Skeletal muscle cell (primary cell): ENCODE measurements around the gene DCAF15.
A peak's percentile ranks its signal among the peaks of the same experiment; 100 is the strongest.
"Not testable (repeated sequence)": the region's sequence is repeated elsewhere in the genome, so short reads cannot be mapped to it uniquely, and the experiment has no call there.

Experiments used
- DNase-seq: peaks from one replicate; pipeline ENCODE4 v3.0.0-alpha.2; 2010; ENCODE audit warnings: low read depth
- H3K4me3 ChIP-seq: 2 replicates; pipeline ENCODE4 v1.5.1; 2011; ENCODE audit warnings: low read depth, mild to moderate bottlenecking, control low read depth, low read length, moderate library complexity

The DCAF15 gene

GRCh38 chr19:13952154-13952930, at the start of gene DCAF15:
TSS of gene DCAF15 (plus strand) at chr19:13952509. CDS start at chr19:13952513, 4 bp downstream.
- peak within 1 kb of the TSS; percentile 71 for H3K4me3 ChIP-seq
- peak; percentile 99 for DNase-seq

- no peak for DNase-seq
- H3K4me3 ChIP-seq: no peak overlapping the region
These were observed 49.2 kb upstream of the DCAF15 start for GRCh38 chr19:13902993-13903555.

GRCh38 chr19:13905634-13906520, 46.4 kb upstream of the DCAF15 start, which contains the start of the genes BRME1 and CC2D1A:
TSS of gene BRME1 (minus strand) at chr19:13906117. CDS start at chr19:13904892, 1,225 bp downstream.
TSS of gene CC2D1A (plus strand) at chr19:13906201. CDS start at chr19:13906442, 241 bp downstream.
- DNase-seq: peak; percentile 25
- peak within 1 kb of the TSS; percentile 80 for H3K4me3 ChIP-seq

- peak overlapping the region; percentile 80 for H3K4me3 ChIP-seq
- no peak for DNase-seq
These were observed 45.8 kb upstream of the DCAF15 start for GRCh38 chr19:13906521-13906904.

GRCh38 chr19:13906910-13907309, 45.4 kb upstream of the DCAF15 start:
- peak overlapping the region; percentile 80 for H3K4me3 ChIP-seq
- no peak for DNase-seq

GRCh38 chr19:13908674-13909073, 43.6 kb upstream of the DCAF15 start:
- H3K4me3 ChIP-seq: no peak overlapping the region
- no peak for DNase-seq

- H3K4me3 ChIP-seq: no peak overlapping the region
- DNase-seq: no peak
These were observed 42.9 kb upstream of the DCAF15 start for GRCh38 chr19:13909430-13909829.

GRCh38 chr19:13913352-13913751, 39.0 kb upstream of the DCAF15 start:
- no peak overlapping the region for H3K4me3 ChIP-seq
- DNase-seq: no peak

GRCh38 chr19:13914777-13915176, 37.5 kb upstream of the DCAF15 start:
- no peak overlapping the region for H3K4me3 ChIP-seq
- no peak for DNase-seq

- no peak overlapping the region for H3K4me3 ChIP-seq
- DNase-seq: no peak
These were observed 34.4 kb upstream of the DCAF15 start for GRCh38 chr19:13917888-13918406.

- H3K4me3 ChIP-seq: no peak overlapping the region
These were observed 33.4 kb upstream of the DCAF15 start for GRCh38 chr19:13918726-13919411.

GRCh38 chr19:13920524-13920923, 31.8 kb upstream of the DCAF15 start:
- no peak overlapping the region for H3K4me3 ChIP-seq
- no peak for DNase-seq

More at GRCh38 chr19:13918726-13919411, 33.4 kb upstream of the DCAF15 start:
- no peak for DNase-seq

GRCh38 chr19:13920940-13921747, 31.2 kb upstream of the DCAF15 start:
- DNase-seq: no peak
- H3K4me3 ChIP-seq: no peak overlapping the region

GRCh38 chr19:13922118-13922517, 30.2 kb upstream of the DCAF15 start:
- not testable (repeated sequence) for H3K4me3 ChIP-seq, DNase-seq

GRCh38 chr19:13923194-13923987, 28.9 kb upstream of the DCAF15 start:
- DNase-seq: no peak
- no peak overlapping the region for H3K4me3 ChIP-seq

GRCh38 chr19:13926010-13926409, 26.3 kb upstream of the DCAF15 start:
- no peak for DNase-seq
- no peak overlapping the region for H3K4me3 ChIP-seq

GRCh38 chr19:13926715-13927114, 25.6 kb upstream of the DCAF15 start:
- no peak for DNase-seq
- no peak overlapping the region for H3K4me3 ChIP-seq

GRCh38 chr19:13929340-13929739, 23.0 kb upstream of the DCAF15 start:
- no peak overlapping the region for H3K4me3 ChIP-seq
- DNase-seq: no peak
